GM19395 (cell line): Measurements from ENCODE around the gene SCD5.
"Not testable (repeated sequence)": the region's sequence is repeated elsewhere in the genome, so short reads cannot be mapped to it uniquely, and the experiment has no call there.

Source experiments
- ATAC-seq: cut with Tn5 transposase; IDR thresholded peaks from one replicate; pipeline ENCODE4 v1.9.1; 2021; ENCODE audit warnings: mild to moderate bottlenecking, moderate library complexity; ENCODE audit not compliant: unreplicated experiment

The SCD5 gene

DNA sequence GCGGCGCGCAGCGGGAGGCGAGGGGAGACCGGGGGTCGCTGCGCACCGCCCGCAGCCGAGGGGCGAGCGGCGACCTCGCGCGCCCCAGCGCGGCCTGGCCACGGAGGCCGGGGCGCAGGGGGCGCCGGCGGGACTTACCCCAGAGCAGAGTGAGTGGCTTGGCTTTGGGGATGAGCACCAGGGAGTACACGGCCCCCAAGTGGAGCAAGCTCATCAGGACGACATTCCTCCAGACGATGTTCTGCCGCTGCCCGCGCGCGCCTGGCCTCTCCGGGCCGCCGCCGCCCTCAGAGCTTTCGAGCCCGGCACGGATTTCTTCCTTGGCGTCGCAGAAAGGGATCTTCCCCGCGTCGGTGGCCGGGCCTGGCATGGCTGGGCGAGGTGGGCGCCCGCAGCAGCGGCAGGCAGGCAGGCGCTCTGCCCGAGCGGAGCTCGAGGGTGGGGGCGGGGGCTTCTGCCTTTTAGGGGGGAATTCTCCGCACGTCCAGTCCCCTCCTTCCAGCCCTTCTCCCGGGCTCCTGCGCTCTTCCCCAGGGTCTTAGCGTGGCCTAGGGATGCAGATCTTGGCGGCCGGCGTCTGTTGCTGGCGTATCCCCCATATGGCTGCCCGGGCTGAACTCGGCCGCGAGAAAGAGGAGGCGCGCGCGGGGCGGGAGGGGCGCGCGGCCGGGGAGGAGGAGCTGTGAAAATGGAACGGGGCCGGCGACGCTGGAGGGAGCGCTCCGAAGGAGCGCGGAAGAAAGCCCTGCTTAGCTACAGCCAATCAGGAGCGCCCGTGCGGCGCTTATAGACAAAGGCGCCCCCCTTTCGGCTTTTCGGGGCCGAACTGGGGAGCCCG, at the start of gene SCD5:
Gene SCD5 (minus strand): TSS at position 629 of the 838 bp plus-strand sequence. CDS start 259 bp downstream, at position 370.
- ATAC-seq, result peak; percentile 87

GRCh38 chr4:82842593-82842992, 44.0 kb upstream of the SCD5 start:
- ATAC-seq, result no peak

- no peak for ATAC-seq
These were observed 41.0 kb upstream of the SCD5 start for GRCh38 chr4:82839624-82840023.

- no peak for ATAC-seq
These were observed 35.2 kb upstream of the SCD5 start for GRCh38 chr4:82833696-82834313.

GRCh38 chr4:82833060-82833459, 34.5 kb upstream of the SCD5 start:
- not testable (repeated sequence) for ATAC-seq

DNA sequence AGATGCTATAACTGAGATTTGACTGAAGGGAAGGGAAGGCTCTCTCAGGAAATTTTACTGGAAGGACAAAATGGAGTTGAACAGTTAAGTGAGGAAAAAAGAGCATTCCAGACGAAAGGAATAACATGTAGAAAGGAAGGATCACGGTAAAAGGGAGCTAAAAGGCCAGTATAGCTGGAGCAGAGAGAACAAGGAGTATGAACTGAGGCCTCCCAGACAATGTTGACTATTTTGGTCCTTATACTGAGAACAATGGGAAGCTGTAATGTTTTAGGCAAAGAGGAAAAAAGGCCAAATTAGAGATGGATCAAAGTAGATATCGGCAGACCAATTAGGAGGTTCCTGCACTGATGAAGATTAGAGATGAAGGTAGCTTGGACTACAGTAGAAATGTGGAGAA, 26.8 kb upstream of the SCD5 start:
- ATAC-seq, result no peak

DNA sequence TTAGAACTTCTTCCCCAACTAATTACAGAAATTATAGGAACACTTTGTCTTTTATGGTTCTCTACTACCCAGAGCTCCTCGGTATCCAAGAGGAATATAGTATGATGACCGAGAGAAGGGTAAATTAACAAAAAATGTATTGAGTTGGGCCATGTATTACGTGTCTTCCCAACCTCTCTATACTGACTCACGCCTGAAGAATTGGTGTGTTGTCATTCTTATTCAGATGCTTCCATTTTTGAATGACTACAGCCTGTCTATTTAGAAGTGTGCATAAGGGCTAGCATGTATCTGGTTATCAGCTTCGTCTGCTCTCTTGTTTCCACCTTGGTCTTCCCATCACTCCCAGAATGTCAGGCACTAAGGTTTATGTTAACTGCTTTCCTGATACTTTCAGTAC, 24.5 kb upstream of the SCD5 start:
- ATAC-seq, result no peak

DNA sequence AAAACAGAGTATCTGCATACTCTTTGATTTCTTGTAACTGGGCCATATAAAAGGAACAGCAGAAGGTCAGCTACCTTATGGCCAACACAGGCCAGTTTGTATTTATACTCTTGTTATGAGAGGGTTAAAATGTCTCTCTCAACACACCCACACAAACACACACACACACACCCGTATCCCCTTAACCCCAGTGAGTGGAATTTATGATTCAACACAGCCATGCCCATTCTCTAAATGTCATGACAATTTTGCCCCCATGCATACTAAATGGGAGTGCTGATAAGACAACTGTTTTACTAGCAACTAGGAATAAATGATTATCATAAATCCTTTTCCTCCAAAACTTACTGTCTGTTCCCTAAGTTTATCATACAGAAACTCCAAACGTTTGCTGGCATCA, 22.1 kb upstream of the SCD5 start:
- ATAC-seq, result no peak

DNA sequence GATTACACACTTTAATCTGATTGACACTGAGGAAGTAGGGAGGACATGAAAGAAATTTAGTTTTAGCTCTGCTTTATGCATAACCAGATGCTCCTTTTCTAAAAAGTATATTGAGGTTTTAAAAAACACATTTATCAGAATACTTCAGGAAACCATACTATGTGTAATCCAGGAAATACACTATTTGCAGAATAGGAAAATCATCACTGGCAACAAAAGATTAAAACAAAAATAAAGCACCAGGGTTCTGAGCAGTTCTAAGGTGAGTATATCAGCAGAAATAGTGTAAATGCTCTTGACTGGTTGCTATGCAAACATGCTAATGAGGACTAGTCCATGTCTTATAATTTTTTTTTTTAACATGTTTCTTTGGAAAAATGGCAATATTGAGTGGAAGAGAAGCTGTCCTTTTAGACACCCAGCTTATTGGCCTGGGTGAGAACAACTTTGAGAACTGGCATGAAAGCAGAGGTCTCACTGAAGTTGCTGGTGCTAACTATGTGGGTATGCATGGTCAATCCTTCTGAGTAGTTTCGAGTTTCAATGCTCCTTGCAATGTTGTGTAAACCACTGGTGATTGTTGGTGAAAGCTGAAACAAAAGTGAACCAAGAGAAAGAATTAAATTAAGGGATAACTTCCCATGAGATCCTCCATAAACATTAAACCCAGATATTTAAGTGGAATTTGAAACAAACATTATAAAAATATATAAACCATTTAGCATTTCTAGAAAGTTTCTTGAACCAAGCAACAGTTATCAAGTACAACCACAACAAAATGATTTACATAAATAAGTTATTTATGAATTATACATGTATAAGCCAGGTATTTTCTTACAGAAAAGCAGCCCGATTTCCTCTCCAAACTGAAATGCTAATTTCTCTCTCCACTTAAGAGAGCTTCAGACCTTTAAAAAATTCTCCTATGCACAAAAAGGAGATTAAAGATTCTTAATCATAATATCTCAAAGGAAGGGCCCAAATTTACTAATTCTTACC, 20.4 kb upstream of the SCD5 start:
- no peak for ATAC-seq

DNA sequence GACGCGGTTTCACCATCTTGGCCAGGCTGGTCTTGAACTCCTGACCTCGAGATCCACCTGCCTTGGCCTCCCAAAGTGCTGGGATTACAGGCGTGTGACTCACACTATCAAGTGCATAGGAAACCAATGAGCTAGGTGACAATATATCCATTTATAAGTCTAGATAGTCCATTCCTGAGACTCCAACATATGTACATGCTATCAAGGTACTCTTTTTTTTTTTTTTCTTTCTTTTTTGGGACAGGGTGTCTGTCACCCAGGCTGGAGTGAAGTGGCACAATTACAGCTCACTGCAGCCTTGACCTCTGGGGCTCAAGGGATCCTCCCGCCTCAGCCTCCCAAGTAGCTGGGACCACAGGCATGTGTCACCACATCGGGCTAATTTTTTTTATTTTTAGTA, 18.3 kb upstream of the SCD5 start:
- ATAC-seq, result not testable (repeated sequence)

GRCh38 chr4:82814034-82814433, 15.4 kb upstream of the SCD5 start:
- no peak for ATAC-seq

- ATAC-seq, result no peak
These were observed 13.3 kb upstream of the SCD5 start for GRCh38 chr4:82811838-82812341.

GRCh38 chr4:82811392-82811791, 12.8 kb upstream of the SCD5 start:
- no peak for ATAC-seq

GRCh38 chr4:82810176-82810575, 11.6 kb upstream of the SCD5 start:
- no peak for ATAC-seq

- ATAC-seq, result no peak
These were observed 11.0 kb upstream of the SCD5 start for GRCh38 chr4:82809619-82810018.

GRCh38 chr4:82803746-82804145, 5.2 kb upstream of the SCD5 start:
- no peak for ATAC-seq

DNA sequence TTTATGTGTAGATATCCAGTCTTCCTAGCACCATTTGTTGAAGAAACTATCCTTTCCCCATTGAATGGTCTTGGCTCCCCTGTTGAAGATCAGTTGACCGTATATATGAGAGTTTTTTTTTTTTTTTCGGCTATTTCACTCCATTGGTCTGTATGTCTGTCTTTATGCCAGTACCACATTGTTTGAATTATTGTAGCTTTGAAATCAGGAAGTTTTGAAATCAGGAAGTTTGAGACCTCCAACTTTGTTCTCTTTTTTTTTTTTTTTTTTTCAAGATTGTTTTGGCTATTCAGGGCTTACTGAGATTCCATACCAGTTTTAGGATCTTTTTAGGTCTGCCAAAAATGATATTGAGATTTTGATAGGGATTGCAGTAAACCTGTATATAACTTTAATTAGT, 4.3 kb upstream of the SCD5 start:
- ATAC-seq, result no peak

- ATAC-seq, result no peak
These were observed 3.4 kb upstream of the SCD5 start for GRCh38 chr4:82801910-82802521.

DNA sequence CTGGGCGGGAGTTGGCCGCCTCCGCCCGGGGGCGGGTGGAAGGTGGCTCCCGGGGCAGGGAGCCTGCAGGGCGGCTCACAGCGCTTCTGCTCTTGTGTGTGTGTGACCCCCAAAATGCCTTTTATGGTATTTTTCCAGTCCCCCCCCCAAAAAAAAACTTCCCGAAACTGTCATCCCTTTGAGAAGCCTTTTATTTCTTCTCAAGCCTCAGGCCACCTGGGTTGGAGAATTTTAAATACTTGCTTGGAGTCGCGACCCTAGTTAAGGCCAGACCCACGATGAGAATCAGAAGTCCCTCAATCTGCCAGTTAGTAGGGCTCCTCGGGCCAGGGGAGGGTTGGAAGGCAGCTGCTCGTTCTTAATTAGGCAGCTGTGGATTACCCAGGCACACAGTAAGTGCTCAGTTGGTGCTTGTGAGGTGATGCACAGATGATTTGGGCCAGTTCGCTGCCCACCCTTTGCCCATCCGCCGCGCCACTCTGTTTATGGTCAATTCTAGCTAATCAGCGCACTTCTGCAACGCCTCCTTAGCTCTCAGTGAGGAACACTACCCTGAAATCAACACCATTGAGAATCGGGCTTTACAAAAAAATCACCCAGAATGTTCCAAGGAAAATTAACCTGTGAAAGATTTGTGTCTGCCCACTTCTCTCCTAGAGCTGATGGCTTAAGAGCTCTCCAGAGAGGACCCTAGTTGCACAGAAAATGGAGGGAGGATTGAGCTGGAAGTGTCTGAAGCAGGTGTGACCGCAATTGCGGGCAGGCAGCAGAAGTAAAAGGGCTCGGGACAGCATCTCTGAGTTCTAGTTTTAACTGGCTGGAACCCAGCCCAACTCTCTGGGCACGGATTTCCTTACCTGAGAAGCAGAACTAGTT, 648 bp upstream of the SCD5 start:
- peak; percentile 37 for ATAC-seq
